HT-29 (cell line): ENCODE measurements around the gene HECTD4. TPM values are rescaled to one million over a fixed set of nuclear protein-coding genes. Genes with fewer than 3 reads are reported as not detected.

Source experiments
- DNase-seq: peaks from one replicate; pipeline ENCODE4 v3.0.0-alpha.2; 2015; ENCODE audit warnings: low spot score
- total RNA-seq: library from RNA; depleted of rRNA; stranded (reverse); fragments of >200 nt; shearing (Covaris generic); gene quantifications from 2 replicates; pipeline ENCODE4 v1.2.3, GENCODE V29; 2014

Gene HECTD4
- total RNA-seq, 1 experiment from 2014 or later: 22.3 TPM

DNA sequence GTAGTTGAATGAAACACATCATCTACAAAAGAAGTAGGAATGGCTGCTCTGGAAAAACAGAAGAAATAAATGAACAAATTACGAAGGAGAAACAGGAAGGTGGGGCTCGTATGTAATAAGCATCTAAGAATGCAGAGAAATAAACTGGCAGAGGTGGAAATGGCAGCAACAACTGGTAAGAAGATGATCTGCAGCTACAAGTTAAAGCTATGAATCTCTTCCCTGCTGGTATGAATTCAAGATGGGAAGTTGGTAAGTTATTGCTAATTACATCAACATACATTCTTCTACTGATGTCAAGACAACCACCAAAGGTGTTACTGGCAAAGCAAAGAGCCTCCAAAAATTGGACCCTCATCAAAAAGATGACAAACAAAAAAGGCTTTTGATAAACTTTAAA is 59.8 kb downstream of the HECTD4 start:
- DNase-seq: no peak

DNA sequence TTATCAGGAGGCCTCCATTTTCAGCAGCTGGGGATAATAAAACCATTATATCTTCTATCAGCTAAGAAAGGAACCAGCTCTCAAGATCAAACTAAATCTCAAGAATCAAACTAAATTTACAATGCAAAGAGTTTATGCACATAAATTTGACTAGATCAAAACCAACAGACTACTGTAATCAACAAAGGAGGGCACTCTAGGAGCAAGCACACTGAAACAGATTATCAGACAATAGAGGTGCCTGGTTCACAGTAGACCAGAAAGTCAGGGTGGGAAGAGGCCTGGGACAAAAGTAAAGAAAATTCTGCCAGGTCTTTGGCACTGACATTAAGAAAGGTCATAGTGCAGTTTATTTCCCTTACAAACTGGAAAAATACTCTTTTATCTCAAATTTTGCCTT is 61.0 kb downstream of the HECTD4 start:
- DNase-seq: no peak

- no peak for DNase-seq
Observed at GRCh38 chr12:112319395-112319794, 62.8 kb downstream of the HECTD4 start.

DNA sequence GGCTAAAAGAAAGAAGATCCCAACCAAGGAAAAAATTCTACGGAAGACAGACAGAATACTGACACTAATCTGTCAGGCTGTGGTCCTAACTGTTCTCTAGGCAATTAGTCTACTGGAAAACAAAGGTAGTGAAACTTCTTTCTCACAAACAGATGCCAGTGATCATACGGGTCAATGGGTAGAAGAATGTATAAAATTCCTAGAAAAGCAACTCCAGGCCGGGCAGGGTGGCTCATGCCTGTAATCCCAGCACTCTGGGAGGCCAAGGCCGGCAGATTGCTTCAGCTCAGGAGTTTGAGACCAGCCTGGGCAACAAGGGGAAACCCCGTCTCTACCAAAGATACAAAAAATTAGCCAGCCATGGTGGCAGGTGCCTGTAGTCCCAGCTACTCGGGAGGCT is 64.8 kb downstream of the HECTD4 start:
- no peak for DNase-seq

- no peak for DNase-seq
Observed at GRCh38 chr12:112314981-112315380, 67.2 kb downstream of the HECTD4 start.

DNA sequence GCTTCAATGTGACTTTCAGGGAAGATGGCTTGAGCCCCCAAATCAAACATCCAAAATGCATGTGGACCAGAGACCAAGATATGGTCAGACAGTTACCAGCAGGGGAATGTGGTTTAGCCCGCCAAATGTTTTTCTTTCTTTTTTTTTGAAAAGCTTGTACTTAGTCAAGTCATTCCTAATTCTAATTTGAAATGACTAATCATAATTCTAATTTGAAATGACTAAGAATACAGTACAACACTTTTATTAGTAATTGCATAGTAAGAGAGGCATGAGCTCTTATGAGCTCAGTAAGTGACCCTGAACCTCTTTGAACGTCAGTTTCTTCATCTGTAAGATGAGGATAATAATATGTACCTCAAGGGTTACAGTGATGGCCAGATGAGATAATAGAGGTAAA is 72.4 kb downstream of the HECTD4 start:
- no peak for DNase-seq

DNA sequence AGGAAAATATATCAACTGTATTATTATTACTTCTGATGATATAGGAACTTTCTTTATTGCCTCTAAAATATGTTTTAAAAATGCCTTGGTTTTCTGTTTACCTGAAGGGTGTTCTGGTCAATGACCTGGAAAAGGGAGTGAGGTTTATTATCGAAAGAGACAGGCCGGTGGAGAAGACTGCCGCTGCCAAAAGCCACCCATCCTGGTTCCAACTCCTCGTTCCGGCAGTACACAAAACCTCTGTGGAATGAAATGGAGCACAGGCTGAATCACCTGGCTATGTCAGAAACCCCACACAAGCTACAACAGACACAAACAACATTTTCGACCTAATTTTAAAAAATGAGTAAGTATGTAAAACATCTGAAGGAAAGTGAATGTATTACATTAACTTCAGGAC is 73.6 kb downstream of the HECTD4 start:
- no peak for DNase-seq

DNA sequence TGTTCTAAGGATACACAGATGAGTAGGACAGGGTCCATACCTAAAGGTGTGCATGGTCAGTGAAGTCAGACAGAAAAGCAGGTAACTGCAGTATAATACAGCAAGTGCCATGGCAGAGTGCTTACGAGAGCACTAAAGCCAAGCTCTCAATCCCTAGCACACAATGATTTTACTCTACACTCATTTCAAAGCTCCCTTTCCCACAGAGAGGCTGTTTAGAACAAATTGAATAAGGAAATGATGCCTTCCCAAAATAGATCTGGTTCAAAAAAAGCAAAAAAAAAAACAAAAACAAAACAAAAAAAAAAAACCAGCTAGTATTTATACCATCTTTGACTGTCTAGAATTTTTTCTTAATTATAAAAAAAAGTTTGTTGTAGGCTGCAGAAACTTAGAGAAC is 74.1 kb downstream of the HECTD4 start:
- no peak for DNase-seq

- no peak for DNase-seq
Observed at GRCh38 chr12:112307317-112308011, 74.8 kb downstream of the HECTD4 start.

- DNase-seq: no peak
Observed at GRCh38 chr12:112305951-112306350, 76.3 kb downstream of the HECTD4 start.

DNA sequence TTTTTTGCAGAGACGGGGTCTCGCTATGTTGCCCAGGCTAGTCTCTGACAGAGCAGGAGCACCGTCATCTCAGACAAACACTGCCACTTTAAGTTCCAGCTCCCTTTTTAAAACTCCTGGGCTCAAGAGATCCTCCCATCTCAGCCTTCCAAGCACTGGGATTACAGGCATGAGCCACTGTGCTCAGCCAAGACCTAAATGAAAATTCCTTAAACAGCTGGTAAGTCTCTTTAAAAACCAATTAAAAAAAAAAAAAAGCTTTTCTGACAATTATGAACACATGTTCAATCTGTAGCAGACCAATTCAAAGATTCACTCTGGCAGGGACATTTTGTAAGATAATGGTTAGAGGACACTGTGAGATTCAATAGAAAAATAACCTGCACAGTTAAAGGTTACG is 77.8 kb downstream of the HECTD4 start:
- no peak for DNase-seq

- no peak for DNase-seq
Observed at GRCh38 chr12:112303799-112304198, 78.4 kb downstream of the HECTD4 start.

GRCh38 chr12:112303004-112303403 is 79.2 kb downstream of the HECTD4 start:
- DNase-seq: no peak

DNA sequence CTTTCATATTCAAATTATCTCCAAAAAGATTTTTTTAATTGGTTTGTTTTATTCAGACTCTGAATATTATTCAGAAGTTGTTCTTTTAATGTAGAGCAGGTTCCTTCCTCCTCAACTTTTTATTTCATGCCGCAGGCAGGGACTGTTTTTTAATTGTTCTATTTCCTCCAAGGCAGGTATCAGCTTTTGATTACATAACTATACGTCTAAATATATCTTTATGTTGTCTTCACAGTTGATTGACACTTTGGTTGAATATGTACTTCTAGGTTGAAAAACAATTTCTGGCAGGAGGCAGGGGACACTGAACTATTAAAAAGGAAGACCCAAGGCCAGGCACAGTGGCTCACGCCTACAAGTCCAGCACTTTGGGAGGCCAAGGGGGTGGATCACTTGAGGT is 82.5 kb downstream of the HECTD4 start:
- no peak for DNase-seq

GRCh38 chr12:112297188-112297587 is 85.0 kb downstream of the HECTD4 start:
- no peak for DNase-seq

DNA sequence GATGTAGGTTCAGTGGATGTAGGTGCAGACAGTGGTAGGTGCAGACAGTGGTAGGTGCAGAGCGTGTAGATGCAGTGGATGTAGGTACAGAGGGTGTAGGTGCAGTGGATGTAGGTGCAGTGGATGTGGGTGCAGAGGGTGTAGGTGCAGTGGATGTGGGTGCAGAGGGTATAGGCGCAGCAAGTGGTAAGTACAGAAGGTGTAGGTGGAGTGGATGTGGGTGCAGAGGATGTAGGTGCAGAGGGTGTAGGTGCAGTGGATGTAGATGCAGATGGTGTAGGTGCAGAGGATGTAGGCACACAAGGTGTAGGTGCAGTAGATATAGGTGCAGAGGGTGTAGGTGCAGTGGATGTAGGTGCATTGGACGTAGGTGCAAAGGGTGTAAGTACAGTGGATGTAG is 86.0 kb downstream of the HECTD4 start:
- DNase-seq: no peak

GRCh38 chr12:112294793-112295192 is 87.4 kb downstream of the HECTD4 start:
- peak; percentile 6 for DNase-seq

DNA sequence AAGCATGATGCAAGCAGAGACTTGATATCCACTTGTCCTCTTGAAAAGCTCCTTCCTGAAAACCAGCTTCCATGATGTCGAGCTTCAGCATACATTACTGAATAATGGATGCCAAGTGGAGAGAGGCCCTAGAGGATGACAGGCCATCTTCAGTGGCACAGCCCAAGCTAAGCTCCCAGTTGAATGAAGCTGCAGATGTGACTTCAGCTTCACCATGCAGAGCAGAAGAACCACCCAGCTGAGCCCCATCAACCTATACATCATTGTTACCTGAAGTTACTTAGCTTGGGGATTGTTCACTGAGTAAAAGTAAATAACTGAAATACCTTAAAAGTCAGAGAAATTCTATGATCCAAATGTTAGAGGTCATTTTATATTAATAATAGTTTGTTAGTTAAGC is 93.6 kb downstream of the HECTD4 start:
- no peak for DNase-seq

GRCh38 chr12:112285600-112286401 is 96.4 kb downstream of the HECTD4 start:
- DNase-seq: no peak

GRCh38 chr12:112283546-112283945 is 98.7 kb downstream of the HECTD4 start:
- DNase-seq: no peak

GRCh38 chr12:112282920-112283319 is 99.3 kb downstream of the HECTD4 start:
- no peak for DNase-seq

- DNase-seq: no peak
Observed at GRCh38 chr12:112275836-112276235, 106.4 kb downstream of the HECTD4 start.

- DNase-seq: no peak
Observed at GRCh38 chr12:112275207-112275606, 107.0 kb downstream of the HECTD4 start.
